ENCODE measurements around the gene TM4SF4. TPM values are rescaled to one million over a fixed set of nuclear protein-coding genes. Genes with fewer than 3 reads are reported as not detected.

Gene TM4SF4
- total and polyA plus RNA-seq, 5 donors: not detected

DNA sequence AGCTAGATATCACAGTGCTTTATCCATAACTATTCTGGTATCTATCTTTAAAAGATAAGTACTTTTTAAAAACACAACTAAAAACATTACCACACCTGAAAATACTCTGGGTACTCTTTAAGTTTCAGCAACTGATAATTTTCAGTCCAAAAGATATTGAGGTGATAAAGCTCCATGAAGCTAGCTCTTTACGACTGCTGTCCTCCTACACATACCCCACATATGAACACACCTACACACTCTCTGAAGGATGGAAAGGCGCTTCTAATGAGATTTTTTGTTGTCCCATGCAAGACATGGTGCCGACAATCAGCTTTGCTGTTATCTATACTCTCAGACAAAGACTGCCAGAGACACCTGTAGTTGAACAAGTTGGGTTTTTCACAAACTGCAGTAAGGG lies 19.1 kb upstream of the TM4SF4 start:
- H3K9me3 ChIP-seq (ENCODE audit: control insufficient read depth, low read length): peaks cover 3% of the 10 kb centered on the region
- no peak overlapping the region for H3K4me3 ChIP-seq (ENCODE audit: low read length)
- 77% methylated on average over 3 of the region's 3 CpGs for WGBS
- no peak for ATAC-seq
- H3K27ac ChIP-seq (ENCODE audit: low read length): no peak overlapping the region
- H3K4me1 ChIP-seq (ENCODE audit: control insufficient read depth, insufficient read depth, low read length): no peaks in the 10 kb centered on the region
- DNase-seq: no peak
- no peaks in the 10 kb centered on the region for H3K27me3 ChIP-seq (ENCODE audit: control insufficient read depth, insufficient read depth)
- intact Hi-C loops (cut with DNase I): no loop called here

DNA sequence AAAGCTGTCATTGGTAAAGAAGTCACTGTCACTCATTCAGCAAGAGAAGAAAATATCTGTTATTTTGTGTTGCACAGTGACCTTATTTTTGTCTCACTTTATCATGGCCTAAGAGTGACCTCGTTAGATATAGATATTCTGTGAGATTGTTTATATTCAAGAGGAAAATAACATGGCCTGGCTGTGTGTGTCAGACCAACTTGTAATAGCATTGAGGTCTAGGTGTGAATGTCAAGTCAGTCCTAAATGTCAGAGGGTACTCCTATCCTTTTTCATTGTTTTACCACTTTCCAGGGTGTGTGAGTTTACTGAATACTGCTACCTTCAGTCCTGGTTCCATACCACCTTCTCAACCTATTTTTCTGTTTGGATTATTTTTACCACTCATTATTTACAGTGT lies 18.5 kb upstream of the TM4SF4 start:
- peaks cover 3% of the 10 kb centered on the region for H3K9me3 ChIP-seq (ENCODE audit: control insufficient read depth, low read length)
- ATAC-seq: no peak
- H3K27ac ChIP-seq (ENCODE audit: low read length): no peak overlapping the region
- WGBS: 85% methylated on average over 1 of the region's 1 CpG
- intact Hi-C loops (cut with DNase I): no loop called here
- no peak overlapping the region for H3K4me3 ChIP-seq (ENCODE audit: low read length)
- no peaks in the 10 kb centered on the region for H3K4me1 ChIP-seq (ENCODE audit: control insufficient read depth, insufficient read depth, low read length)
- no peak for DNase-seq
- H3K27me3 ChIP-seq (ENCODE audit: control insufficient read depth, insufficient read depth): no peaks in the 10 kb centered on the region

DNA sequence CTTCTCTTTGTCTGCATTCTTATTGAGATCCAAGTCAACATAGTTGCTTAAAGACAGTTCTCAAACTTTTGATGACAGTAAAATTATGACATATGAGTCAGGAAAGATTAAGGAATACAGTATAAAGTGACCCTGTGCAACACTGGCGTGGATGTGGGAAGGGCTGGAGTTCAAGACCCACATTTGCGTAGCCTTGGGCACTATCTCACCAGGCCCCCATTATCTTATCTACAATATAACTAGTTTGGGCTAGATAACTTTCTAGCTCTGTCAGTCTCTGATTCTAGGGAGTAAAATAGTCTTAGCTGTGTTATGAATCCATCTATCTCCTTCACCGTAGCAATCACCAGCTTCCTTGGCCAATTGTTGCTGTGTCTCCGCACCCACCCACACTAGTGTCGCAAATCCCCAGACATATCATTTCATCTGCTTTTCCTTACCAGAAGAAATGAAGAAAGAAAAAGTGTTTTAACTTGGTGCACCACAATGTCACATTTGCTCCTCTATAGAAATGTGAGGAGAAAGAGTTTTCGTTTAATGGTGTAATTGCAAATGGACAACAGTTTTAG lies 14.9 kb upstream of the TM4SF4 start:
- Histone ChIP-seq H3K4me3 (ENCODE audit: low read length) (no peak overlapping the region), H3K4me1 (ENCODE audit: control insufficient read depth, insufficient read depth, low read length) (no peaks in the 10 kb centered on the region), H3K27ac (ENCODE audit: low read length) (no peak overlapping the region), H3K27me3 (ENCODE audit: control insufficient read depth, insufficient read depth) (no peaks in the 10 kb centered on the region), H3K9me3 (ENCODE audit: control insufficient read depth, low read length) (no peaks in the 10 kb centered on the region)
- DNase-seq (no peak), ATAC-seq (peak; percentile 18 to 73)
- intact Hi-C loops (cut with DNase I): no loop called here
- 67% methylated on average over 6 of the region's 6 CpGs for WGBS

DNA sequence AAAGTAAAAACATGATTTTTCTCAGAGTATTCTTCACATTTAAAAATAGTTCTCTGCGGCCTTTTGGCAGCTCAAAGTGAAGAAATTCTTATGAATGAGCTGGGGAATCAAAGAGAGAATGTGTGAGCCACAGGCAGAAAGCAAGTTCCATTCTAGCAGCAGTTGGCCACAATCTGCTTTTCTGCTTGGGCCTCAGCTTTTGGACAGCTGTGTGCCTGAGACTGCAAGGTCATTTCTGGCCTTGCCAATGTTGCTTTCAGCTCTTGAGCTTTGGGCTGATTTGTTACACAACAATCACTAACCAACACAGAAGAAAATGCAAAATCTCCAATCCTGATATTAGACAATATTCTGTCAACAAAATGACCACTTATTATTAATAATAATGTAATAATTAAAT lies 14.4 kb upstream of the TM4SF4 start:
- no peak overlapping the region for H3K27ac ChIP-seq (ENCODE audit: low read length)
- ATAC-seq: peak; percentile 79 to 92
- no peak overlapping the region for H3K4me3 ChIP-seq (ENCODE audit: low read length)
- 51% methylated on average over 1 of the region's 1 CpG for WGBS
- H3K9me3 ChIP-seq (ENCODE audit: control insufficient read depth, low read length): no peaks in the 10 kb centered on the region
- no peaks in the 10 kb centered on the region for H3K27me3 ChIP-seq (ENCODE audit: control insufficient read depth, insufficient read depth)
- intact Hi-C loops (cut with DNase I): no loop called here
- DNase-seq: peak; percentile 54 to 76 (median 72)
- H3K4me1 ChIP-seq (ENCODE audit: control insufficient read depth, insufficient read depth, low read length): no peaks in the 10 kb centered on the region

DNA sequence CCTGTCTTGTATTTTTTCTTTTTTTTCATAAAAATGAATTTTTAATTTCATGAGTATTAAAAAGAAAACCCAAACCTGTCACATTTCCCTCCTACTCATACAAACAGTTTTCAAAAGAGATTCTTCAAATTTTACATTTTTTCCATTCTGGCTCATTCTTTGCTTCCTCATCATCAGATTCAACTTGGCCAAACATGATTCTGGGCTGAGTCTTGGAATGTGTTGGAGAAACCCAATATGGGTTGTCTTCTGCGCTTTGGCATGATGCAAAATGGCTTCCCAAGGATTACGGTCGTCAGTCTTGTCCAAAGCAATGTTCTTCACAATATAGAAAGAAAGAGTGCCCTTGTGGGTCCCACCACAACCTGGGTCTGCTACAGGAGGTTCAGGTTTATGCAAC lies 12.4 kb upstream of the TM4SF4 start:
- Histone ChIP-seq H3K27ac (ENCODE audit: low read length) (no peak overlapping the region), H3K27me3 (ENCODE audit: control insufficient read depth, insufficient read depth) (no peaks in the 10 kb centered on the region), H3K4me3 (ENCODE audit: low read length) (no peak overlapping the region), H3K9me3 (ENCODE audit: control insufficient read depth, low read length) (no peaks in the 10 kb centered on the region), H3K4me1 (ENCODE audit: control insufficient read depth, insufficient read depth, low read length) (no peaks in the 10 kb centered on the region)
- WGBS: 79% methylated on average over 3 of the region's 3 CpGs
- intact Hi-C loops (cut with DNase I): no loop called here
- DNase-seq (no peak), ATAC-seq (no peak)

DNA sequence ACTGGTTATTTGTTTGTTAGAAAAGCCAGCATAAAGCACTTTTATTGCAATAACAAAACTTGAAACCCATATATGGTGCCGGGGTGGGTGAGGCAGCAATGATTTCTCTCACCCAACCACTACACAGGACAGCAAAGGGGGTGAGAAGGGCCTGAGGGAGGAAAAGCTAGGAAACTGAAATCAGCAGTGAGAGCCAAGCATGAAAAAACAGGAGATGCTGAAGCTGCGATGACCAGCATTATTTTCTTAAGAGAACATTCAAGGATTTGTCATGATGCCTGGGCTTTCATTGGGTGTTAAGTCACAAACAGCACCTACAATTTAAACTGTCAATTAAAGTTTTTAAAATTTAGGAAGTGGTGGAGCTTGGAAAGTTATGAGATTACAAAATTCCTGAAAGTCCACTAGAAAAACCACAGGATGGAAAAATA lies 11.9 kb upstream of the TM4SF4 start:
- intact Hi-C loops (cut with DNase I): no loop called here
- WGBS: 81% methylated on average over 2 of the region's 2 CpGs
- Histone ChIP-seq H3K9me3 (ENCODE audit: control insufficient read depth, low read length) (no peaks in the 10 kb centered on the region), H3K27ac (ENCODE audit: low read length) (no peak overlapping the region), H3K27me3 (ENCODE audit: control insufficient read depth, insufficient read depth) (no peaks in the 10 kb centered on the region), H3K4me3 (ENCODE audit: low read length) (no peak overlapping the region), H3K4me1 (ENCODE audit: control insufficient read depth, insufficient read depth, low read length) (no peaks in the 10 kb centered on the region)
- DNase-seq (no peak), ATAC-seq (no peak)

DNA sequence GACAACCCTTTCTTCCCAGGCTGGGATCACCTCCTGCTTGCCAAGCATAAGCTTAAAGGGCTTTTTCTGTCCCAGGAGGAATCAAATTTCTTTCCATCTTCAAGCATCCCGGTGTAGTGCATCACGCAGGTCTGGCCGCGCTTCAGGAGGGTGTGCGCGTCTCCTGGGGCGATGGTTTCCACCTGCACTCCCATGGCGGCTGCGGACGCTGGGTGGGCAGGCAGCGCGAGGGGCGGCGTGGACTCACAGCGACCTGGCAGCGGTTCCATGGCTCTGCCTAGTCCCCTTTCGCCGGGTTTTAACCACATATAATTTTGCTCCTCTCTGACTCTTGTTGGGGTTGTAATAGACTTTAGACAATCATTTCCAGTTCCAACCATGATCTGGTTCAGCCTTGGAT lies 10.6 kb upstream of the TM4SF4 start:
- Histone ChIP-seq H3K4me3 (ENCODE audit: low read length) (no peak overlapping the region), H3K4me1 (ENCODE audit: control insufficient read depth, insufficient read depth, low read length) (no peaks in the 10 kb centered on the region), H3K27ac (ENCODE audit: low read length) (no peak overlapping the region), H3K9me3 (ENCODE audit: control insufficient read depth, low read length) (no peaks in the 10 kb centered on the region), H3K27me3 (ENCODE audit: control insufficient read depth, insufficient read depth) (no peaks in the 10 kb centered on the region)
- WGBS: 97% methylated on average over 18 of the region's 18 CpGs
- ATAC-seq (no peak), DNase-seq (no peak)
- intact Hi-C loops (cut with DNase I): no loop called here

DNA sequence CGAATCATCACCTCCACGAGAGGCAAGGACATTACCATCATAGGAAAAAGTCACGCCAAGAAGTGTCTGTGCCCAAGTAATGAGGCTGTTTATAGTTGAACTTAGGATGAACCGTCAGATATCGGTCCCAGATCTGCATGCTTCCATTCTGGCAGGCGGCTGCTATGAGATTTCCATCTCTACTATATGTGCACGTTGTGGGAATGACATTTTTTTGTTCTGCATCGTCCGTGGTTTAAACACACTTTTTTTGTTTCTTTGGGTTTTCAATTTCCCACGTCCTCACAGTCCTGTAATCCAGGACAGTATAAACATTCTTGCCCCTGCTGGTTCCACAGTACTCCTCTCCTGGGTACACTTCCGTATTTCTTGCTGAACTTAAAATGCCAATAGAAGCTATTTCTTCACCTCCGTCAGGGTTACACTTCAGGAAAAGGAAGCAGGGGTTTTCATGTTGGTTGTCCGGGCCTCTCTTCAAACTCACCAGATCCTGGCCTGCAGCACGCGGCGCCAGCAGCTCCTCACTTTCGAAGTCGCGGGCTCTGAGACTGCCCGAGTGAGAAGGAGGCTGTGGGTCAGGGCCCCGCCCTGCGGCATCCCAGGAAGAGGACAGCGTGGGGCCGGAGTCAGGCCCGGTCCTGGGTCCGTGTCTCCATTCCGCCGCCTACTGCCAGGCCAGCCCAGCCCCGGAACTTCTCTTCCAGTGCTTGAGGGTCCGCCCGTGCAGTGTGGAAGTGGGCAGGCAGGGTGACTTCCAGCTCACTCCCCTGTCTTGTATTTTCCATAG lies 9.8 kb upstream of the TM4SF4 start:
- no peaks in the 10 kb centered on the region for H3K27me3 ChIP-seq (ENCODE audit: control insufficient read depth, insufficient read depth)
- H3K4me3 ChIP-seq (ENCODE audit: low read length): no peak overlapping the region
- no peak for ATAC-seq
- no peak for DNase-seq
- intact Hi-C loops (cut with DNase I): no loop called here
- no peak overlapping the region for H3K27ac ChIP-seq (ENCODE audit: low read length)
- H3K9me3 ChIP-seq (ENCODE audit: control insufficient read depth, low read length): no peaks in the 10 kb centered on the region
- no peaks in the 10 kb centered on the region for H3K4me1 ChIP-seq (ENCODE audit: control insufficient read depth, insufficient read depth, low read length)
- 92% methylated on average over 31 of the region's 31 CpGs for WGBS

DNA sequence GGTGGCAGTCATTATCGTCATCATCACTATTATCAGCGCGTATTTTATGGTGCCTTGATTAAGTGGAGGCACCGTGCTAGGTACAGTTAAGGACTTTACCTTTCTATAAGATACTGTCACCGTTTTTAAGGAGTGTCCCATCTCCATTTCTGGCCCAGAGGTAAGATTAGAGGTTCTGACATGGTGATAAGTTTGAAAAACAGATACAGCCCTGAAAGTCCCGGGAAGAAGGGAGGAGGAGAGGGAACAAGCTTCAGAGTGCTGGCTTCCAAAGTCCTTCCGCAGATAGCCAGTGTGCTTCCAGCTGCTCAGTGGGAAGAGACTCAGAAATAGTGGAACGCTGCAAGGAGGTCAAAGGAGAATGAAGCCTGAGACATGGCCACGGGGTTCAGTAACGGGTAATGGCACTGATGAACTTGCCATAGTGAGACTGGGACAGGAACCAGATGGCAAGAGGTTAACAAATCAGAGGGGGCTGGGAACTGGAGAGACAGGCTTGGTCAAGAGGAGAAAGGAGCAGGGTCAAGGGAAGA lies 9.1 kb upstream of the TM4SF4 start:
- 50% methylated on average over 10 of the region's 10 CpGs for WGBS
- intact Hi-C loops (cut with DNase I): no loop called here

DNA sequence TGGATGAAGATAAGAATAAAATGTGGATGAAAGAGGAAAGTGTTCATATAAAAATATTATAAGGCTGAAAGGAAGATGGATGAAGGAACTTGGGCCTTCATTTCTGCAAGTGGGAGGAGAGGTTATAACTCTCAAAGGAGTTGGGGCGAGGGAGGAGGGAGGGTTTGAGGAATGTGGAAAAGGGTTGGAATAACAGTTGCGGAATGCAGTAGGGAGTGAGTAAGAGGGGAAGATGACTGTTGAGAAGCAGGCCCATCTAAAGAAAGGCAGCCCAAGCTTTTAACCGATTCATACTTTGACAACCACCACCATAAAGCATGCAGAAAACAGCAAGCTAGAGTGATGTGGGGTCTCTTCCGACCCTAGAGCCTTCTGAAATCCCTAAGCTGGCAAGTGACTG lies 8.3 kb upstream of the TM4SF4 start:
- no peak overlapping the region for H3K27ac ChIP-seq (ENCODE audit: low read length)
- H3K9me3 ChIP-seq (ENCODE audit: control insufficient read depth, low read length): no peaks in the 10 kb centered on the region
- H3K4me3 ChIP-seq (ENCODE audit: low read length): no peak overlapping the region
- no peaks in the 10 kb centered on the region for H3K4me1 ChIP-seq (ENCODE audit: control insufficient read depth, insufficient read depth, low read length)
- intact Hi-C loops (cut with DNase I): no loop called here
- peak; percentile 78 to 88 for ATAC-seq
- DNase-seq: no peak
- H3K27me3 ChIP-seq (ENCODE audit: control insufficient read depth, insufficient read depth): no peaks in the 10 kb centered on the region
- WGBS: 73% methylated on average over 4 of the region's 4 CpGs

More for the DNA sequence above, 9.1 kb upstream of the TM4SF4 start:
- ATAC-seq: peak; percentile 58 to 64
- no peaks in the 10 kb centered on the region for H3K4me1 ChIP-seq (ENCODE audit: control insufficient read depth, insufficient read depth, low read length)
- H3K27ac ChIP-seq (ENCODE audit: low read length): peak overlapping the region; percentile 1
- DNase-seq: no peak
- no peak overlapping the region for H3K4me3 ChIP-seq (ENCODE audit: low read length)
- no peaks in the 10 kb centered on the region for H3K9me3 ChIP-seq (ENCODE audit: control insufficient read depth, low read length)
- no peaks in the 10 kb centered on the region for H3K27me3 ChIP-seq (ENCODE audit: control insufficient read depth, insufficient read depth)

DNA sequence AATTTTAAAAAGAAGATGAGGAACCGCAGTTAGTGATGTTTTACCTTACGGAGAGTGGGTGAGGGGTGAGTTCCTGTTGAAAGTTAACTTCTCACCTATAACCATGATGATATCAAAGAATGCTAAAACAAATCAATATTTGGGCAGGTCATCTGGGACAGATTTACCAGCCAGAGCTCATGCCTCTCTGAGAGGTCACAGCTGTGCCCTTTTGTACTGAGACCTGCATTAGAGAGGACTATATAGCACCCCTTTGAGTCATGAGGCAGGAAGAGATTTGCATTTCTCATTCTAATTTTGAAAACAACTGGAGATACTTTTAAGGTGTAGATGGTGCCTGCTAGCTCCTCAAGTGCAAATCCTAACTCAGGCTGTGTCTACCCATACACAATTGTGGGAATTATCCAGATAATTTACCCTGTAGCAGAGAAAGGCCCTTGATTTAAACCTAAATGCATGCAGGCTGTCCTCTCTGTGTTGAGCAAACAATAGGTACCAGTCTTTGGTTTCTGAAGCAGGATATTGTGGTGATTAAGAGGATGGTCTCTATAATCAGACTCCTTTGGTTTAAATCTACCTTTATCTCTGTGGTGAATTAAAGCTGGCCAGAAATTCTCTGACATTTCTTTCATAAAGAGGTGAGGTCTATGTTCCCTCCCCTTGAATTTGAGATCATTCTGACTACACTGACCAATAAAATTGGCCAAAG lies 5.8 kb upstream of the TM4SF4 start:
- H3K4me1 ChIP-seq (ENCODE audit: control insufficient read depth, insufficient read depth, low read length): no peaks in the 10 kb centered on the region
- no peak overlapping the region for H3K4me3 ChIP-seq (ENCODE audit: low read length)
- no peaks in the 10 kb centered on the region for H3K27me3 ChIP-seq (ENCODE audit: control insufficient read depth, insufficient read depth)
- intact Hi-C loops (cut with DNase I): no loop called here
- no peak overlapping the region for H3K27ac ChIP-seq (ENCODE audit: low read length)
- WGBS: 95% methylated on average over 2 of the region's 2 CpGs
- ATAC-seq (no peak), DNase-seq (no peak)
- no peaks in the 10 kb centered on the region for H3K9me3 ChIP-seq (ENCODE audit: control insufficient read depth, low read length)

Measured in right cardiac atrium (tissue), 5 donors.